ENCODE results near the gene FBN1.

FBN1 gene

GRCh38 chr15:48366584-48367312 is 278.8 kb downstream of the FBN1 start:
- DNase-seq (ENCODE audit: low spot score): no peak

GRCh38 chr15:48365575-48365974 is 279.9 kb downstream of the FBN1 start:
- DNase-seq (ENCODE audit: low spot score): no peak

GRCh38 chr15:48363474-48363873 is 282.0 kb downstream of the FBN1 start:
- DNase-seq (ENCODE audit: low spot score): no peak

- DNase-seq (ENCODE audit: low spot score): no peak
These were observed 283.8 kb downstream of the FBN1 start for GRCh38 chr15:48361685-48362084.

GRCh38 chr15:48360841-48361240 is 284.7 kb downstream of the FBN1 start:
- DNase-seq (ENCODE audit: low spot score): no peak

Measured in hematopoietic multipotent progenitor cell treated with erythropoietin and hydrocortisone succinate and interleukin-3 and kit ligand, for 17 days (in vitro differentiated cells).